Stimulated activated CD8-positive, alpha-beta memory T cell treated with anti-CD3 and anti-CD28 coated beads, Interleukin-7, amount 100 ng/mL, for 48 hours (primary cell): ENCODE data around the gene CDC73.
A peak's percentile ranks its signal among the peaks of the same experiment; 100 is the strongest.

Experiments used
- DNase-seq, 2 donors: peaks; one replicate each; pipeline ENCODE4 v3.0.0-alpha.2; 2020; ENCODE audit warnings: low read depth in 1 of 2; ENCODE audit errors: extremely low read depth in 1 of 2

The CDC73 gene

GRCh38 chr1:193121616-193122593 lies at the start of gene CDC73:
Gene CDC73, plus strand, starts transcription at chr1:193122031. Its CDS starts 170 bp downstream, at chr1:193122201.
- DNase-seq, result peak; percentile 96 to 98

- DNase-seq, result no peak
Measured at GRCh38 chr1:193077991-193078390, 43.8 kb upstream of the CDC73 start.

GRCh38 chr1:193079187-193079586 lies 42.6 kb upstream of the CDC73 start:
- DNase-seq, result no peak

GRCh38 chr1:193083365-193084088 lies 38.3 kb upstream of the CDC73 start:
- DNase-seq, result no peak

- DNase-seq, result no peak
Measured at GRCh38 chr1:193085263-193085662, 36.6 kb upstream of the CDC73 start.

GRCh38 chr1:193086342-193086741 lies 35.5 kb upstream of the CDC73 start:
- no peak for DNase-seq

- no peak for DNase-seq
Measured at GRCh38 chr1:193087893-193088292, 33.9 kb upstream of the CDC73 start.

GRCh38 chr1:193090865-193091264 lies 31.0 kb upstream of the CDC73 start:
- DNase-seq, result no peak

GRCh38 chr1:193094112-193094511 lies 27.7 kb upstream of the CDC73 start:
- DNase-seq, result no peak

GRCh38 chr1:193102662-193103061 lies 19.2 kb upstream of the CDC73 start:
- DNase-seq, result no peak

GRCh38 chr1:193103759-193104501 lies 17.9 kb upstream of the CDC73 start:
- DNase-seq, result no peak

- no peak for DNase-seq
Measured at GRCh38 chr1:193104502-193104906, 17.3 kb upstream of the CDC73 start.

GRCh38 chr1:193104907-193105820 lies 16.7 kb upstream of the CDC73 start, which contains the start of gene GLRX2:
Gene GLRX2, minus strand, starts transcription at chr1:193105414. Its CDS starts 32 bp downstream, at chr1:193105382.
- DNase-seq, result peak in 1 of 2 donors; percentile 59

GRCh38 chr1:193105821-193106177 lies 16.0 kb upstream of the CDC73 start:
- DNase-seq, result no peak

- DNase-seq, result no peak
Measured at GRCh38 chr1:193108471-193108870, 13.4 kb upstream of the CDC73 start.

- no peak for DNase-seq
Measured at GRCh38 chr1:193109619-193110018, 12.2 kb upstream of the CDC73 start.

- DNase-seq, result no peak
Measured at GRCh38 chr1:193110246-193110645, 11.6 kb upstream of the CDC73 start.

GRCh38 chr1:193110864-193111263 lies 11.0 kb upstream of the CDC73 start:
- DNase-seq, result no peak

- no peak for DNase-seq
Measured at GRCh38 chr1:193111641-193112090, 10.2 kb upstream of the CDC73 start.
